SK-N-SH (cell line): ENCODE measurements around the gene THAP12. TPM values are rescaled to one million over a fixed set of nuclear protein-coding genes. Genes with fewer than 3 reads are reported as not detected.

Source experiments
- CTCF ChIA-PET: fragments of 300-600, 350-600 bp; formaldehyde crosslinking; extraction: SDS; loops from one replicate; lab custom pipeline; 2021; lab: Yijun Ruan, JAX
- POLR2A ChIA-PET: fragments of 350-600 bp; sonication (Branson Sonifier 250); formaldehyde crosslinking; extraction: SDS; loops from one replicate; lab custom pipeline; 2020; ENCODE audit warnings: antibody characterized with exemption, inconsistent platforms; lab: Yijun Ruan, JAX
- DNase-seq: peaks from one replicate; pipeline ENCODE4 v3.0.0; 2012
- H2AFZ ChIP-seq: fragments of 200-600 bp; sonication (generic); 2 replicates; pipeline ENCODE4 v1.8.1; 2016; ENCODE audit warnings: antibody characterized with exemption, mild to moderate bottlenecking, low read depth
- H3F3A ChIP-seq: fragments of 200-600 bp; sonication (generic); replicated peaks from 2 replicates; pipeline ENCODE3; 2016; ENCODE audit warnings: antibody characterized with exemption, mild to moderate bottlenecking; ENCODE audit not compliant: insufficient read depth
- H3K27ac ChIP-seq, 2 experiments: fragments of 200-500 bp in 1 of 2; fragments of 200-600 bp in 1 of 2; sonication (Bioruptor generic) in 1 of 2; sonication (generic), shearing (Covaris generic) in 1 of 2; 2 replicates each; pipeline versions ENCODE4 v1.5.1 to v1.6.1; 2014 to 2016; ENCODE audit warnings: low read depth in 2 of 2, inconsistent platforms in 1 of 2, low read length in 1 of 2, mild to moderate bottlenecking in 1 of 2, mixed read lengths in 1 of 2
- H3K27me3 ChIP-seq: fragments of 200-600 bp; sonication (generic), shearing (Covaris generic); 2 replicates; pipeline ENCODE4 v1.6.1; 2016; ENCODE audit warnings: mixed run types; ENCODE audit not compliant: insufficient read depth
- H3K36me3 ChIP-seq, 2 experiments: fragments of 200-500 bp in 1 of 2; fragments of 200-600 bp in 1 of 2; sonication (Bioruptor generic) in 1 of 2; sonication (generic) in 1 of 2; replicated peaks in 1 of 2; 2 replicates each; pipeline versions ENCODE3 to v1.5.1; 2014 to 2016; ENCODE audit warnings: low read length in 1 of 2, mild to moderate bottlenecking in 1 of 2; ENCODE audit not compliant: insufficient read depth in 2 of 2, control insufficient read depth in 1 of 2
- H3K4me1 ChIP-seq, 2 experiments: fragments of 200-500 bp in 1 of 2; fragments of 200-600 bp in 1 of 2; sonication (Bioruptor generic) in 1 of 2; sonication (generic), shearing (Covaris generic) in 1 of 2; 2 replicates each; pipeline versions ENCODE4 v1.5.1 to v1.6.1; 2014 to 2016; ENCODE audit warnings: low read depth in 1 of 2, low read length in 1 of 2, mixed run types in 1 of 2; ENCODE audit not compliant: insufficient read depth in 2 of 2, control insufficient read depth in 1 of 2
- H3K4me2 ChIP-seq: fragments of 200-600 bp; sonication (generic), shearing (Covaris generic); 2 replicates; pipeline ENCODE4 v1.6.1; 2017; ENCODE audit warnings: mixed run types
- H3K4me3 ChIP-seq, 2 experiments: fragments of 200-500 bp in 1 of 2; fragments of 200-600 bp in 1 of 2; sonication (Bioruptor generic) in 1 of 2; sonication (generic), shearing (Covaris generic) in 1 of 2; 2 replicates each; pipeline versions ENCODE4 v1.5.1 to v1.8.1; 2014 to 2016; ENCODE audit warnings: low read depth in 2 of 2, inconsistent platforms in 1 of 2, low read length in 1 of 2, mild to moderate bottlenecking in 1 of 2, mixed read lengths in 1 of 2, moderate library complexity in 1 of 2
- H3K79me2 ChIP-seq: fragments of 200-600 bp; sonication (generic); 2 replicates; pipeline ENCODE4 v1.8.1; 2017; ENCODE audit warnings: mild to moderate bottlenecking; ENCODE audit not compliant: insufficient read depth
- H3K9ac ChIP-seq: fragments of 200-600 bp; sonication (generic); 2 replicates; pipeline ENCODE4 v1.6.1; 2017; ENCODE audit warnings: mixed run types
- H3K9me2 ChIP-seq: fragments of 200-600 bp; sonication (generic); 2 replicates; pipeline ENCODE4 v1.6.1; 2017; ENCODE audit warnings: mixed run types
- H3K9me3 ChIP-seq: fragments of 200-600 bp; sonication (generic); 2 replicates; pipeline ENCODE4 v1.6.1; 2017; ENCODE audit warnings: mixed run types, mild to moderate bottlenecking, moderate library complexity
- H4K20me1 ChIP-seq: fragments of 200-600 bp; sonication (generic); 2 replicates; pipeline ENCODE4 v1.6.1; 2017; ENCODE audit warnings: mild to moderate bottlenecking, mixed run types; ENCODE audit not compliant: insufficient read depth
- EP300 ChIP-seq, 2 experiments: IDR thresholded peaks; 2 replicates each; pipeline versions ENCODE4 v1.4.0 to v1.6.1; 2012; ENCODE audit warnings: borderline replicate concordance in 1 of 2, low read depth in 1 of 2, low read length in 1 of 2
- FOSL2 ChIP-seq: IDR thresholded peaks from 2 replicates; pipeline ENCODE4 v1.4.0; 2012; ENCODE audit warnings: low read depth, mild to moderate bottlenecking, moderate library complexity, borderline replicate concordance
- FOXJ3 ChIP-seq: sonication (generic); formaldehyde crosslinking; IDR thresholded peaks from 2 replicates; pipeline ENCODE4 v1.5.1; 2020; ENCODE audit warnings: mild to moderate bottlenecking, missing genetic modification reagents
- FOXM1 ChIP-seq: IDR thresholded peaks from 2 replicates; pipeline ENCODE4 v1.4.0; 2012; ENCODE audit warnings: low read depth, mild to moderate bottlenecking
- GABPA ChIP-seq: IDR thresholded peaks from 2 replicates; pipeline ENCODE4 v1.4.0; 2012; ENCODE audit warnings: low read depth, mild to moderate bottlenecking
- IRF3 ChIP-seq: fragments of 150-350 bp; IDR thresholded peaks from 2 replicates; pipeline ENCODE4 v1.6.1; 2016; ENCODE audit warnings: mild to moderate bottlenecking, low read depth, low read length
- MAX ChIP-seq: IDR thresholded peaks from 2 replicates; pipeline ENCODE4 v1.4.0; 2012; ENCODE audit warnings: low read depth
- MEF2A ChIP-seq: IDR thresholded peaks from 2 replicates; pipeline ENCODE4 v1.4.0; 2012; ENCODE audit warnings: low read depth, borderline replicate concordance
- MXI1 ChIP-seq: IDR thresholded peaks from 2 replicates; pipeline ENCODE4 v1.6.1; 2012; ENCODE audit warnings: mild to moderate bottlenecking, low read depth, low read length, improper control_type of control experiment
- RAD21 ChIP-seq: IDR thresholded peaks from 2 replicates; pipeline ENCODE4 v1.6.1; 2012; ENCODE audit warnings: mild to moderate bottlenecking, low read length
- REST ChIP-seq: IDR thresholded peaks from 2 replicates; pipeline ENCODE4 v1.6.1; 2012; ENCODE audit warnings: mild to moderate bottlenecking, low read depth, low read length, moderate library complexity
- SIN3A ChIP-seq: IDR thresholded peaks from 2 replicates; pipeline ENCODE4 v1.6.1; 2012; ENCODE audit warnings: low read depth, mild to moderate bottlenecking, low read length, moderate library complexity, borderline replicate concordance
- TAF1 ChIP-seq: IDR thresholded peaks from 2 replicates; pipeline ENCODE4 v1.6.1; 2012; ENCODE audit warnings: low read depth, mild to moderate bottlenecking, low read length, moderate library complexity, borderline replicate concordance
- WGBS: methylation state at CpG from one replicate; pipeline ENCODE4 v1.1.6; 2017; ENCODE audit warnings: low lambda C conversion rate; 5-methylcytosine and 5-hydroxymethylcytosine counted together
- polyA plus RNA-seq, 3 experiments: library from polyadenylated mRNA; depleted of rRNA; stranded (reverse); fragments of >200 nt; gene quantifications; 2 replicates each; pipeline ENCODE4 v1.2.3, GENCODE V29; 2012

Gene THAP12
- polyA plus RNA-seq, 1 of the 3 experiments (the other 2 are of a cell fraction): 14.9 TPM

- CTCF ChIA-PET: interaction anchor here (1.3 to 4.5 kb wide), 3 partner anchors 11 to 122 kb away, joined by 3 to 26 read pairs (median 8); no protein-coding TSS in a partner anchor
- POLR2A ChIA-PET: no interaction called here
- H3K79me2 ChIP-seq: no peaks in the 10 kb centered on the region
- H3K36me3 ChIP-seq: no peaks in the 10 kb centered on the region
- DNase-seq: no peak
- H3F3A ChIP-seq: peaks cover 4% of the 10 kb centered on the region
- H3K4me2 ChIP-seq: no peak overlapping the region
- no peak overlapping the region for H3K4me3 ChIP-seq
- H4K20me1 ChIP-seq: no peaks in the 10 kb centered on the region
- H3K27ac ChIP-seq: no peak overlapping the region
- H3K9ac ChIP-seq: no peak overlapping the region
- TF ChIP-seq RAD21 (no peak), SIN3A (no peak), MXI1 (no peak), FOSL2 (no peak), REST (no peak), EP300 (IDR thresholded peaks at IDR 0.05; ENCODE audit: borderline replicate concordance in 1 of 2, low read depth in 1 of 2, low read length in 1 of 2) (no peak)
- H3K9me2 ChIP-seq: no peaks in the 10 kb centered on the region
- H3K4me1 ChIP-seq: no peaks in the 10 kb centered on the region
- 71% methylated on average over 7 of the region's 8 CpGs for WGBS
- H3K9me3 ChIP-seq: no peaks in the 10 kb centered on the region
- H3K27me3 ChIP-seq: no peaks in the 10 kb centered on the region; the same call in 1 of the 2 replicates
- H2AFZ ChIP-seq: no peak overlapping the region
Measured at GRCh38 chr11:76329084-76329648, 51.8 kb downstream of the THAP12 start.

- H3K79me2 ChIP-seq: no peaks in the 10 kb centered on the region
- no peak overlapping the region for H3K9ac ChIP-seq
- H3K4me2 ChIP-seq: no peak overlapping the region
- H3K9me2 ChIP-seq: no peaks in the 10 kb centered on the region
- no peak for DNase-seq
- H3K36me3 ChIP-seq: no peaks in the 10 kb centered on the region
- no peaks in the 10 kb centered on the region for H4K20me1 ChIP-seq
- ChIA-PET CTCF (interaction anchor here (1.3 to 4.5 kb wide), 3 partner anchors 9 to 120 kb away, joined by 3 to 26 read pairs (median 8); no protein-coding TSS in a partner anchor), POLR2A (no interaction called here)
- peaks cover 4% of the 10 kb centered on the region for H3F3A ChIP-seq
- H3K27ac ChIP-seq: no peak overlapping the region
- H3K27me3 ChIP-seq: no peaks in the 10 kb centered on the region; the same call in 1 of the 2 replicates
- H3K9me3 ChIP-seq: no peaks in the 10 kb centered on the region
- TF ChIP-seq IRF3 (no peak), MEF2A (no peak), TAF1 (no peak), FOXM1 (no peak), SIN3A (no peak), GABPA (no peak), FOXJ3 (CRISPR knock-in tag) (no peak), MAX (no peak)
- H2AFZ ChIP-seq: no peak overlapping the region
- no peak overlapping the region for H3K4me3 ChIP-seq
- 84% methylated on average over 6 of the region's 9 CpGs for WGBS
- no peaks in the 10 kb centered on the region; a peak in 1 of 4 replicates for H3K4me1 ChIP-seq
Measured at GRCh38 chr11:76327756-76328388, 53.1 kb downstream of the THAP12 start.
